ENCODE results near the gene BORCS5.

BORCS5 gene

DNA sequence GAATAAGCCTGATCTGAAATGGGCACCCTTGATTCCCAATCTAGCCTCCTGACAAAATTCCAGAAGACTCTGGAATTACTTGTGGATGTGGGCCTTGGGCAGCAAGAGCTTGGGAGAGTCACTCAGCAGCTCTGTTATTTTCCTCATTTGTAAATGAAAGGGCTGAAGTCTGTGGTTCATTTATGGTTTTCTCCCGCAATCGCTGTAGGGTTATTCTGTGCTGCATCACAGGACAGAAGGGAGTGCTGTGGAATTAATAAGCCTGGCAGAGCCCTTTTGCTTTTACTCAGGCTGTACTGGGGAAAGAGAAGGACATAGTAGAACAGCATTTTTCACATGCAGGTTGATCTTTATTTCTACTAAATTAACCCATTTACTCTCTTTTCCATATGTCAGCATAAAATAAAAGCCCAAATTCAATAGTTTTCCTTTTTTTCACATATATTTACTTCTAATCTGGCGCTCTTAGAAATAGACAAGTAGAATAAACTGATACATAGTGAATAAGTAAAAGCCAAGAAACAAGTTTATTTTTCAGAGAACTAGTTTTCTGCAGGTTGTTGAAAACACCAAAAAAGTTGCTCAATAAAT is 156.6 kb downstream of the BORCS5 start:
- Histone ChIP-seq H3K4me2 (ENCODE audit: low read length) (no peak overlapping the region), H3K4me1 (ENCODE audit: insufficient read depth, low read length, severe bottlenecking) (no peaks in the 10 kb centered on the region), H3F3A (ENCODE audit: insufficient read depth, low read length) (no peaks in the 10 kb centered on the region), H4K20me1 (ENCODE audit: insufficient read depth, low read length) (no peaks in the 10 kb centered on the region), H3K27ac (ENCODE audit: low read depth, low read length, poor library complexity, severe bottlenecking) (no peak overlapping the region), H3K9me3 (ENCODE audit: low read length) (no peaks in the 10 kb centered on the region), H3K27me3 (ENCODE audit: insufficient read depth, low read length) (no peaks in the 10 kb centered on the region), H2AFZ (ENCODE audit: low read length) (no peak overlapping the region), H3K9ac (ENCODE audit: low read length) (no peak overlapping the region), H3K9me2 (ENCODE audit: low read depth, low read length) (no peaks in the 10 kb centered on the region), H3K4me3 (ENCODE audit: low read depth, low read length, poor library complexity, severe bottlenecking) (no peak overlapping the region), H3K79me2 (ENCODE audit: insufficient read depth, low read length) (no peaks in the 10 kb centered on the region), H3K36me3 (ENCODE audit: insufficient read depth, low read length) (no peaks in the 10 kb centered on the region)
- no peak for TF ChIP-seq EZH2 (IDR thresholded peaks at IDR 0.05; ENCODE audit: borderline replicate concordance, low read length)
- TF ChIP-seq, protein P1, sequence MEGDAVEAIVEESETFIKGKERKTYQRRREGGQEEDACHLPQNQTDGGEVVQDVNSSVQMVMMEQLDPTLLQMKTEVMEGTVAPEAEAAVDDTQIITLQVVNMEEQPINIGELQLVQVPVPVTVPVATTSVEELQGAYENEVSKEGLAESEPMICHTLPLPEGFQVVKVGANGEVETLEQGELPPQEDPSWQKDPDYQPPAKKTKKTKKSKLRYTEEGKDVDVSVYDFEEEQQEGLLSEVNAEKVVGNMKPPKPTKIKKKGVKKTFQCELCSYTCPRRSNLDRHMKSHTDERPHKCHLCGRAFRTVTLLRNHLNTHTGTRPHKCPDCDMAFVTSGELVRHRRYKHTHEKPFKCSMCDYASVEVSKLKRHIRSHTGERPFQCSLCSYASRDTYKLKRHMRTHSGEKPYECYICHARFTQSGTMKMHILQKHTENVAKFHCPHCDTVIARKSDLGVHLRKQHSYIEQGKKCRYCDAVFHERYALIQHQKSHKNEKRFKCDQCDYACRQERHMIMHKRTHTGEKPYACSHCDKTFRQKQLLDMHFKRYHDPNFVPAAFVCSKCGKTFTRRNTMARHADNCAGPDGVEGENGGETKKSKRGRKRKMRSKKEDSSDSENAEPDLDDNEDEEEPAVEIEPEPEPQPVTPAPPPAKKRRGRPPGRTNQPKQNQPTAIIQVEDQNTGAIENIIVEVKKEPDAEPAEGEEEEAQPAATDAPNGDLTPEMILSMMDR (IDR thresholded peaks at IDR 0.05; ENCODE audit: low read length): no peak

DNA sequence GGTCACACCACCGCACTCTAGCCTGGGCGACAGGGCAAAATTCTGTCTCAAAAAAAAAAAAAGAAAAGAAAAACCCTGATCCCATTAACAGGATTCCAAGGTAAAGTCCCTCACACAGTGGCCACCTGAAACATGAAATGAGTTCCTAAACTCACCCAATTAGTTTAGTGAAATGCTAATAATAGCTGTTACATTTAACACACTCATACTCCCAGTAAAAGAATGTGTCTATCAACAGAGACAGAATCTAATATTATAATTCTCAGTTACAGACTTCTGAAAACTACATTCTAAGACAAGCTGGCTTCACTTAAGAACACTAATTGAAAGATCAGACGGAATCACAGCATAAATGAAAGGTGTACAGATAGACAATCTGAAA is 161.6 kb downstream of the BORCS5 start:
- H3K4me2 ChIP-seq (ENCODE audit: low read length): no peak overlapping the region
- H3K27me3 ChIP-seq (ENCODE audit: insufficient read depth, low read length): no peaks in the 10 kb centered on the region
- H3K9ac ChIP-seq (ENCODE audit: low read length): no peak overlapping the region
- H3K9me3 ChIP-seq (ENCODE audit: low read length): no peaks in the 10 kb centered on the region
- H3K36me3 ChIP-seq (ENCODE audit: insufficient read depth, low read length): no peaks in the 10 kb centered on the region; the same call in 1 of the 2 replicates
- H3F3A ChIP-seq (ENCODE audit: insufficient read depth, low read length): no peaks in the 10 kb centered on the region
- no peak for TF ChIP-seq EZH2 (IDR thresholded peaks at IDR 0.05; ENCODE audit: borderline replicate concordance, low read length)
- TF ChIP-seq, protein P1 (IDR thresholded peaks at IDR 0.05; ENCODE audit: low read length): no peak
- peaks cover 5% of the 10 kb centered on the region for H3K4me1 ChIP-seq (ENCODE audit: insufficient read depth, low read length, severe bottlenecking)
- no peaks in the 10 kb centered on the region for H4K20me1 ChIP-seq (ENCODE audit: insufficient read depth, low read length)
- H2AFZ ChIP-seq (ENCODE audit: low read length): no peak overlapping the region
- no peaks in the 10 kb centered on the region for H3K79me2 ChIP-seq (ENCODE audit: insufficient read depth, low read length)
- no peak overlapping the region for H3K4me3 ChIP-seq (ENCODE audit: low read depth, low read length, poor library complexity, severe bottlenecking)
- no peaks in the 10 kb centered on the region for H3K9me2 ChIP-seq (ENCODE audit: low read depth, low read length)
- H3K27ac ChIP-seq (ENCODE audit: low read depth, low read length, poor library complexity, severe bottlenecking): no peak overlapping the region

DNA sequence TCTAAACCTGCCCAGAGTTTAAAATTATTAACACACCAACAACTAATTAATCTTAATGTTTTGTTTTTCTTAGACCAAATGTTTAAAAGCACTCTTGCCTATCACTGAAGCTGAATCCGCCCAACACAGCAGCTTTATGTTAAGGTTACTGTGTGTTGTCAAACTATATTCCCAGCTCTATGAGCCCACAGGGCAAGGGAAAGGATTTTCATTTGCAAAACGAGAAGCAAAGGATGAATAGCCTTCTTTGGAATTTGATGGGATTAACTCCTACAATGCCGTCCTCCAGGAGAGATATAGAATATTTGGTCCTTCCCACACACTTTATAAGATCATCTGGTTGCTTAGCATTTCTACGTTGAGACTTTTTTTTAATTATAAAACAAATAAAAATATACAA is 162.0 kb downstream of the BORCS5 start:
- no peaks in the 10 kb centered on the region for H3K9me3 ChIP-seq (ENCODE audit: low read length)
- H3F3A ChIP-seq (ENCODE audit: insufficient read depth, low read length): no peaks in the 10 kb centered on the region
- no peak overlapping the region for H3K4me3 ChIP-seq (ENCODE audit: low read depth, low read length, poor library complexity, severe bottlenecking)
- no peak overlapping the region for H2AFZ ChIP-seq (ENCODE audit: low read length)
- no peaks in the 10 kb centered on the region for H3K79me2 ChIP-seq (ENCODE audit: insufficient read depth, low read length)
- H3K4me1 ChIP-seq (ENCODE audit: insufficient read depth, low read length, severe bottlenecking): peaks cover 5% of the 10 kb centered on the region
- H3K9ac ChIP-seq (ENCODE audit: low read length): no peak overlapping the region
- H3K9me2 ChIP-seq (ENCODE audit: low read depth, low read length): no peaks in the 10 kb centered on the region
- no peaks in the 10 kb centered on the region for H3K27me3 ChIP-seq (ENCODE audit: insufficient read depth, low read length)
- no peaks in the 10 kb centered on the region for H4K20me1 ChIP-seq (ENCODE audit: insufficient read depth, low read length)
- H3K27ac ChIP-seq (ENCODE audit: low read depth, low read length, poor library complexity, severe bottlenecking): no peak overlapping the region
- TF ChIP-seq, protein P1 (IDR thresholded peaks at IDR 0.05; ENCODE audit: low read length): no peak
- no peak for TF ChIP-seq EZH2 (IDR thresholded peaks at IDR 0.05; ENCODE audit: borderline replicate concordance, low read length)
- no peaks in the 10 kb centered on the region; the same call in 1 of the 2 replicates for H3K36me3 ChIP-seq (ENCODE audit: insufficient read depth, low read length)
- no peak overlapping the region for H3K4me2 ChIP-seq (ENCODE audit: low read length)

Measured in OCI-LY1 (cell line).